ENCODE data around the gene VGLL4.

The VGLL4 gene

GRCh38 chr3:11627612-11628011, 16.1 kb downstream of the VGLL4 start:
- no peak for DNase-seq (ENCODE audit: low read depth)

GRCh38 chr3:11626084-11626463, 17.6 kb downstream of the VGLL4 start:
- DNase-seq (ENCODE audit: low read depth) = no peak

GRCh38 chr3:11625376-11626083, 18.2 kb downstream of the VGLL4 start:
- DNase-seq (ENCODE audit: low read depth) = no peak

GRCh38 chr3:11624704-11625375, 18.9 kb downstream of the VGLL4 start:
- DNase-seq (ENCODE audit: low read depth) = no peak

GRCh38 chr3:11624161-11624560, 19.6 kb downstream of the VGLL4 start:
- no peak for DNase-seq (ENCODE audit: low read depth)

- no peak for DNase-seq (ENCODE audit: low read depth)
These were observed 20.8 kb downstream of the VGLL4 start for GRCh38 chr3:11622586-11623550.

GRCh38 chr3:11621077-11621476, 22.6 kb downstream of the VGLL4 start:
- no peak for DNase-seq (ENCODE audit: low read depth)

- DNase-seq (ENCODE audit: low read depth) = no peak
These were observed 23.6 kb downstream of the VGLL4 start for GRCh38 chr3:11619946-11620652.

- no peak for DNase-seq (ENCODE audit: low read depth)
These were observed 24.3 kb downstream of the VGLL4 start for GRCh38 chr3:11619461-11619860.

- no peak for DNase-seq (ENCODE audit: low read depth)
These were observed 24.8 kb downstream of the VGLL4 start for GRCh38 chr3:11618904-11619303.

GRCh38 chr3:11616551-11616950, 27.2 kb downstream of the VGLL4 start:
- no peak for DNase-seq (ENCODE audit: low read depth)

- no peak for DNase-seq (ENCODE audit: low read depth)
These were observed 29.7 kb downstream of the VGLL4 start for GRCh38 chr3:11613851-11614487.

GRCh38 chr3:11613319-11613718, 30.4 kb downstream of the VGLL4 start:
- DNase-seq (ENCODE audit: low read depth) = no peak

- no peak for DNase-seq (ENCODE audit: low read depth)
These were observed 31.1 kb downstream of the VGLL4 start for GRCh38 chr3:11612515-11613188.

- DNase-seq (ENCODE audit: low read depth) = no peak
These were observed 32.3 kb downstream of the VGLL4 start for GRCh38 chr3:11611341-11611799.

- DNase-seq (ENCODE audit: low read depth) = no peak
These were observed 32.9 kb downstream of the VGLL4 start for GRCh38 chr3:11610700-11611275.

- DNase-seq (ENCODE audit: low read depth) = no peak
These were observed 33.6 kb downstream of the VGLL4 start for GRCh38 chr3:11610044-11610671.

GRCh38 chr3:11609481-11609880, 34.2 kb downstream of the VGLL4 start:
- no peak for DNase-seq (ENCODE audit: low read depth)

- no peak for DNase-seq (ENCODE audit: low read depth)
These were observed 35.9 kb downstream of the VGLL4 start for GRCh38 chr3:11607816-11608215.

GRCh38 chr3:11606865-11607440, 36.8 kb downstream of the VGLL4 start:
- DNase-seq (ENCODE audit: low read depth) = no peak
